ENCODE results near the gene CTNS. TPM values are rescaled to one million over a fixed set of nuclear protein-coding genes. Genes with fewer than 3 reads are reported as not detected.

Gene CTNS
- 21.1 and 27.3 TPM in 2 replicates for total RNA-seq (2014; rRNA removed; shearing (Covaris generic); ENCODE audit: low replicate concordance)

DNA sequence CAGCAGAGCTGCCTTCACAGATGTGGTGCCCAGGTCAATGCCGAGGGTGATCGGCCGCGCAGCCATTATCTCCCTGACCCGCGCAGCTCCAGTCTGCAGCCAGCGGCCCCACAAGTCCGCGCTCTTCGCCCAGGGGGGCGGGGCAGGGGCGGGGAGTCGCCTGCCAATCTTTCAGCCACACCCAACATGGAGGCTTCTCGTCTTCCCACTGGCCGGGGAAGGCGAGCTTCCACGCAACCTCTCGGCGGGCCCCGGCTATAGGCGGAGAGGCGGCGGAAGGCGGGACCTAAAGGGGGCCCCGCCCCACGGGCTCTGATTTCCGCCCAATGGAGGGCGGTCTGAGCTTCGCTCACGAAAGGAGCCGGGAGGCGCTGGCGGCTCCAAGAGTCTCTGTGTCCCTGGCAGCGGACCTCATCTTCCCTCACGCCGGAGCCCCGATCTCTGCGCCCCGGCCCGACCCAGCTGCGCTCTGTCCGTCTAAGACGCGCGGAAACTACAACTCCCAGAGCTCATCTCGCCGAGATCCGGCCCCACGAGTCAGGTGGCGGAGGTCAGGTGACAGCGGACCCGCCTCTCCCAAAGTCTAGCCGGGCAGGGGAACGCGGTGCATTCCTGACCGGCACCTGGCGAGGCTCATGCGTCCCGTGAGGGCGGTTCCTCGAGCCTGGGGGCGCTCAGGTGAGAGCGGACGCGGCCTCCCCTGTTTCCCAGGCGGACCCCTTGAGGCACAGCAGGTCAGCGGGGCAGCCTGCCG, at the start of gene CTNS, which contains the start of gene SHPK:
Gene CTNS, plus strand, starts transcription at position 607 of the 754 bp plus-strand sequence. CDS start 3,447 bp downstream, outside the sequence.
Gene SHPK, minus strand, starts transcription at position 97 of the 754 bp plus-strand sequence. Its CDS starts 31 bp downstream, at position 66.
- Histone ChIP-seq H3K36me3 (ENCODE audit: insufficient read depth, low read length) (no peaks in the 10 kb centered on the region), H3K4me3 (ENCODE audit: low read length) (peak within 1 kb of the TSS; percentile 99), H3K79me2 (ENCODE audit: low read length) (peaks cover 33% of the 10 kb centered on the region), H4K20me1 (ENCODE audit: insufficient read depth, low read depth, low read length) (no peaks in the 10 kb centered on the region), H3K27ac (ENCODE audit: low read length) (peak within 1 kb of the TSS; percentile 83), H2AFZ (ENCODE audit: low read length) (peak within 1 kb of the TSS; percentile 89; the same call in 1 of the 2 replicates), H3K9ac (ENCODE audit: low read length) (peak within 1 kb of the TSS; percentile 96), H3K9me3 (ENCODE audit: low read length) (no peaks in the 10 kb centered on the region), H3K4me2 (ENCODE audit: low read depth, low read length, poor library complexity, severe bottlenecking) (peak within 1 kb of the TSS; percentile 95), H3K27me3 (ENCODE audit: low read length) (no peaks in the 10 kb centered on the region), H3K4me1 (ENCODE audit: low read length) (peaks cover 45% of the 10 kb centered on the region), H3K9me2 (replicated peaks; ENCODE audit: insufficient read depth, low read length) (no peaks in the 10 kb centered on the region)
- DNase-seq: peak; percentile 98

GRCh38 chr17:3589784-3590183, 46.8 kb upstream of the CTNS start:
- Histone ChIP-seq H3K79me2 (ENCODE audit: low read length) (no peaks in the 10 kb centered on the region), H3K36me3 (ENCODE audit: insufficient read depth, low read length) (no peaks in the 10 kb centered on the region), H3K4me3 (ENCODE audit: low read length) (no peak overlapping the region), H3K4me2 (ENCODE audit: low read depth, low read length, poor library complexity, severe bottlenecking) (no peak overlapping the region), H3K9me3 (ENCODE audit: low read length) (no peaks in the 10 kb centered on the region), H3K27me3 (ENCODE audit: low read length) (no peaks in the 10 kb centered on the region), H3K4me1 (ENCODE audit: low read length) (no peaks in the 10 kb centered on the region), H4K20me1 (ENCODE audit: insufficient read depth, low read depth, low read length) (no peaks in the 10 kb centered on the region), H3K27ac (ENCODE audit: low read length) (no peak overlapping the region), H2AFZ (ENCODE audit: low read length) (no peak overlapping the region), H3K9me2 (replicated peaks; ENCODE audit: insufficient read depth, low read length) (no peaks in the 10 kb centered on the region), H3K9ac (ENCODE audit: low read length) (no peak overlapping the region)
- DNase-seq: no peak

DNA sequence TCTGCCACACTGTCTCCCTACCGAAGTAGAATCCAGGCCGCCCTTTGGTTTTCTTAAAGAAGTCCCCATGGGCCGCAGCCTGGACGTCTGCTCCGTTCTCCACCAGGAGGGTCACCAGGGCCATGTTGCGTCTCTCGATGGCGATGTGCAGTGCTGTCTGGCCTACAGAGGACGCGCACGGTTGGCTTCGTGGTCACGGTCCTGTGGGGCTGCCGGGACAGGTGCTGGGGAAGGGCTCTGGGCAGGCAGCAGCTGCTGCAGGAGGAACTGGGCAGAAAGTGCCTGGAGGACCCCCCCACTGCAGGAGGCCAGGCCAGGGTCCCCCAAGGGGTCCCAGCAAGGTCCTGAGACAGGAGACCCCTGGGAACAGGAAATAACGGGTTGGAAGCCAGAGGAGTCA, 46.3 kb upstream of the CTNS start:
- no peak overlapping the region for H3K4me2 ChIP-seq (ENCODE audit: low read depth, low read length, poor library complexity, severe bottlenecking)
- H4K20me1 ChIP-seq (ENCODE audit: insufficient read depth, low read depth, low read length): no peaks in the 10 kb centered on the region
- no peaks in the 10 kb centered on the region for H3K9me2 ChIP-seq (replicated peaks; ENCODE audit: insufficient read depth, low read length)
- H3K4me3 ChIP-seq (ENCODE audit: low read length): no peak overlapping the region
- H3K9me3 ChIP-seq (ENCODE audit: low read length): no peaks in the 10 kb centered on the region
- H3K4me1 ChIP-seq (ENCODE audit: low read length): no peaks in the 10 kb centered on the region
- H3K36me3 ChIP-seq (ENCODE audit: insufficient read depth, low read length): no peaks in the 10 kb centered on the region
- no peak for DNase-seq
- H3K79me2 ChIP-seq (ENCODE audit: low read length): no peaks in the 10 kb centered on the region
- H3K27me3 ChIP-seq (ENCODE audit: low read length): no peaks in the 10 kb centered on the region
- H3K9ac ChIP-seq (ENCODE audit: low read length): no peak overlapping the region
- no peak overlapping the region for H3K27ac ChIP-seq (ENCODE audit: low read length)
- no peak overlapping the region for H2AFZ ChIP-seq (ENCODE audit: low read length)

- DNase-seq: no peak
These were observed 45.8 kb upstream of the CTNS start for GRCh38 chr17:3590768-3591167.

DNA sequence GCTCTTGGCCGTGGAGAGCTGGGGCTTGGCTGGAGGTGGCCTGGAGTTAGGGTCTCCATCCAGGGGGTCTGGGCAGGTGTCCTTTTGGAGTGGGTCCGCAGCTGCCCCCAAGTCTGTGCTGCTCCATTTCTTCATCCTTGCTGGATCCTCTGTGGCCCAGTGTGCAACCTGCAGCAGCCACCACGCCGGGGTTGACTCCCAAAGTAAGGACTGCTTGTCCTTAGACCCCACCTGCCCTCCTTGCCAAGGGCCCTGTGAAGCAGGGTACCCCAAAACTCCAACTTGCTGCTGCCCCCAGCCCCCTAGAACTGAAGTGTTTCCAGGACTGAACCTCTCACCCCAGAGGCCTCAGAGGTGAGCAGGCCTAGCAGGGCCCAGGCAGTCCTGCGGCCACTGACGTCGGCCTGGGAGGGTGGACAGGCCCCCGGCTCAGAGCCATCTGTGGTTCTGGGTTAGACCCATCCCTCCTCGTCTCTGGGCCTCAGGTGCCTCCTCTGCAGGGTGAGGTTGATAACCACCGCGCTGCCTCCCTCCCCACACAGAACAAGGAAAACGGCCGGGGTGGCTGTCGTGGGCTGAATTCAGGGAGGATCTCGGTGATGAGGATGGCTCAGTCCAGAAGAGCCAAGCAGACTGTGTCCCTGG, 44.2 kb upstream of the CTNS start:
- no peak for DNase-seq
- H3K27ac ChIP-seq (ENCODE audit: low read length): no peak overlapping the region
- H3K9me3 ChIP-seq (ENCODE audit: low read length): no peaks in the 10 kb centered on the region
- no peaks in the 10 kb centered on the region for H3K4me1 ChIP-seq (ENCODE audit: low read length)
- H3K79me2 ChIP-seq (ENCODE audit: low read length): no peaks in the 10 kb centered on the region
- H3K9ac ChIP-seq (ENCODE audit: low read length): no peak overlapping the region
- no peaks in the 10 kb centered on the region for H3K9me2 ChIP-seq (replicated peaks; ENCODE audit: insufficient read depth, low read length)
- H2AFZ ChIP-seq (ENCODE audit: low read length): no peak overlapping the region
- H3K36me3 ChIP-seq (ENCODE audit: insufficient read depth, low read length): no peaks in the 10 kb centered on the region
- H3K4me2 ChIP-seq (ENCODE audit: low read depth, low read length, poor library complexity, severe bottlenecking): no peak overlapping the region
- no peak overlapping the region for H3K4me3 ChIP-seq (ENCODE audit: low read length)
- no peaks in the 10 kb centered on the region for H4K20me1 ChIP-seq (ENCODE audit: insufficient read depth, low read depth, low read length)
- H3K27me3 ChIP-seq (ENCODE audit: low read length): no peaks in the 10 kb centered on the region

More at GRCh38 chr17:3590768-3591167, 45.8 kb upstream of the CTNS start:
- no peak overlapping the region for H3K27ac ChIP-seq (ENCODE audit: low read length)
- H3K4me1 ChIP-seq (ENCODE audit: low read length): no peaks in the 10 kb centered on the region
- no peaks in the 10 kb centered on the region for H4K20me1 ChIP-seq (ENCODE audit: insufficient read depth, low read depth, low read length)
- H3K4me3 ChIP-seq (ENCODE audit: low read length): no peak overlapping the region
- H3K27me3 ChIP-seq (ENCODE audit: low read length): no peaks in the 10 kb centered on the region
- no peaks in the 10 kb centered on the region for H3K79me2 ChIP-seq (ENCODE audit: low read length)
- H3K9me2 ChIP-seq (replicated peaks; ENCODE audit: insufficient read depth, low read length): no peaks in the 10 kb centered on the region
- H3K36me3 ChIP-seq (ENCODE audit: insufficient read depth, low read length): no peaks in the 10 kb centered on the region
- no peak overlapping the region for H2AFZ ChIP-seq (ENCODE audit: low read length)
- H3K9ac ChIP-seq (ENCODE audit: low read length): no peak overlapping the region
- H3K9me3 ChIP-seq (ENCODE audit: low read length): no peaks in the 10 kb centered on the region
- H3K4me2 ChIP-seq (ENCODE audit: low read depth, low read length, poor library complexity, severe bottlenecking): no peak overlapping the region

- Histone ChIP-seq H2AFZ (ENCODE audit: low read length) (no peak overlapping the region), H3K4me3 (ENCODE audit: low read length) (no peak overlapping the region), H3K27ac (ENCODE audit: low read length) (no peak overlapping the region), H3K9me3 (ENCODE audit: low read length) (no peaks in the 10 kb centered on the region), H3K36me3 (ENCODE audit: insufficient read depth, low read length) (no peaks in the 10 kb centered on the region), H3K79me2 (ENCODE audit: low read length) (no peaks in the 10 kb centered on the region), H3K4me2 (ENCODE audit: low read depth, low read length, poor library complexity, severe bottlenecking) (no peak overlapping the region), H3K27me3 (ENCODE audit: low read length) (no peaks in the 10 kb centered on the region), H3K4me1 (ENCODE audit: low read length) (no peaks in the 10 kb centered on the region), H4K20me1 (ENCODE audit: insufficient read depth, low read depth, low read length) (no peaks in the 10 kb centered on the region), H3K9me2 (replicated peaks; ENCODE audit: insufficient read depth, low read length) (no peaks in the 10 kb centered on the region), H3K9ac (ENCODE audit: low read length) (no peak overlapping the region)
- DNase-seq: no peak
These were observed 43.2 kb upstream of the CTNS start for GRCh38 chr17:3593384-3593783.

DNA sequence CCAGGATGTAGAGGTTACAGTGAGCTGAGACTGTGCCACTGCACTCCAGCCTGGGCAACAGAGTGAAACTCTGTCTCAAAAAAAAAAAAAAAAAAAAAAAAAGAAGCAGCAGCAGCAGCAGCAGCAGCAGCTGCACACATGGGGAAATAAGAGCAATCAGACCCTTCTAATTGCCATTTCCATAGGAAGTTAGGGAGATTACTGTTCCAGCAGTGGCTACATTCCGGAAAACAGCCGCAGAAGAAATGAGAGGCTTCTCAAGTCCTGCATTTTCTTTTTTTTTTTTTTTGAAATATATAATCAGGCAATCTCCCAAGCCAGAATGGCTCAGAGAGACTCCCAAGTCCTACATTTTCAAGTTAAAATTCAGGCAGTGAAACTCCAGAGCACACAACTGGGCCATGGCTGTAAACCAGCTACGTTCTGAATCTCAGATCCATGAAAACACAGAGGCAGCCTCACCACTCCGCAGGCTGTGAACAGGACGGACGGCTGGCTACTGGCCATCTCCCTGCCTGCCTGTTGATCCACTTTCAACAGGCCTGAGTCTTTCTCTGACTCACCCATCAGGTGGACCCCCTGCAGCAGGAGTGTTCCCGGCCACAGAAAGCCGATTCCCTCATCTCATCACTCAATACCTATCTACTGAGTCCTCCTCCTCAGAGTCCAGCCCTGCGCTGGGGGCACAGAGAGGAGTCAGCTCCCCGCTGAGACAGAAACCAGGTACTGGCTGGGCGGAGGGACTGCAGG, 42.3 kb upstream of the CTNS start:
- Histone ChIP-seq H3K9me2 (replicated peaks; ENCODE audit: insufficient read depth, low read length) (no peaks in the 10 kb centered on the region), H4K20me1 (ENCODE audit: insufficient read depth, low read depth, low read length) (no peaks in the 10 kb centered on the region), H3K4me3 (ENCODE audit: low read length) (no peak overlapping the region), H3K9ac (ENCODE audit: low read length) (no peak overlapping the region), H3K9me3 (ENCODE audit: low read length) (no peaks in the 10 kb centered on the region), H3K27ac (ENCODE audit: low read length) (no peak overlapping the region), H2AFZ (ENCODE audit: low read length) (no peak overlapping the region), H3K4me2 (ENCODE audit: low read depth, low read length, poor library complexity, severe bottlenecking) (no peak overlapping the region), H3K4me1 (ENCODE audit: low read length) (no peaks in the 10 kb centered on the region), H3K79me2 (ENCODE audit: low read length) (no peaks in the 10 kb centered on the region), H3K36me3 (ENCODE audit: insufficient read depth, low read length) (no peaks in the 10 kb centered on the region), H3K27me3 (ENCODE audit: low read length) (no peaks in the 10 kb centered on the region)
- no peak for DNase-seq

DNA sequence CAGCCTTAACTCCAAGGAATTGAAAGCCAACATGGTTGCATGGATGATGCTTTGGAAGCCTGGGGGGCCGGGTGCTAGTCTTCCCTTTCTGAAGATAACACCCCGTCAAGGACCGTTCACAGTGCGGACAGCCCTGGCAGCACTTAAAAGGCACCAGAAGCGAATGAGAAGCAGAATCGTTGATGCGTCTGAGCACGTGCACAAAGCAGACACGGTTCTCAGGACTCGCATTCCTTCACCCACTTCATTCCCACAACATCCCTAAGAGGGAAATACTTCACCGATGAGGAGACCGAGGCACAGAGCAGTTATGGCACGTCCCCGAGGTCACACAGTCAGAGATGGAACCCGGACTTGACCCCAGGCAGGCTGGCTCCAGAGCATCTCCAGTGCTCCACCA, 41.6 kb upstream of the CTNS start:
- no peak for DNase-seq

More for the DNA sequence above, 41.6 kb upstream of the CTNS start:
- Histone ChIP-seq H3K27me3 (ENCODE audit: low read length) (no peaks in the 10 kb centered on the region), H4K20me1 (ENCODE audit: insufficient read depth, low read depth, low read length) (no peaks in the 10 kb centered on the region), H3K36me3 (ENCODE audit: insufficient read depth, low read length) (no peaks in the 10 kb centered on the region), H3K9me3 (ENCODE audit: low read length) (no peaks in the 10 kb centered on the region), H3K79me2 (ENCODE audit: low read length) (no peaks in the 10 kb centered on the region), H3K4me3 (ENCODE audit: low read length) (no peak overlapping the region), H3K9me2 (replicated peaks; ENCODE audit: insufficient read depth, low read length) (no peaks in the 10 kb centered on the region), H3K4me2 (ENCODE audit: low read depth, low read length, poor library complexity, severe bottlenecking) (no peak overlapping the region), H3K27ac (ENCODE audit: low read length) (no peak overlapping the region), H2AFZ (ENCODE audit: low read length) (no peak overlapping the region), H3K4me1 (ENCODE audit: low read length) (no peaks in the 10 kb centered on the region), H3K9ac (ENCODE audit: low read length) (no peak overlapping the region)

Measured in Karpas-422 (cell line).